CD4-positive, alpha-beta T cell treated with Interleukin-2 at 100 ng/mL for 4 hours (primary cell): Measurements from ENCODE around the gene MUC4.

Experiments used
- DNase-seq: peaks from one replicate; pipeline ENCODE4 v3.0.0-alpha.2; 2020; ENCODE audit warnings: low spot score

The MUC4 gene

GRCh38 chr3:195811756-195812155 is at the start of gene MUC4:
MUC4 (minus strand) TSS chr3:195811929; CDS start chr3:195811817, 112 bp downstream.
- DNase-seq: no peak

- no peak for DNase-seq
Observed at GRCh38 chr3:195860456-195860855, 48.7 kb upstream of the MUC4 start.

- DNase-seq: no peak
Observed at GRCh38 chr3:195859846-195860411, 48.2 kb upstream of the MUC4 start.

DNA sequence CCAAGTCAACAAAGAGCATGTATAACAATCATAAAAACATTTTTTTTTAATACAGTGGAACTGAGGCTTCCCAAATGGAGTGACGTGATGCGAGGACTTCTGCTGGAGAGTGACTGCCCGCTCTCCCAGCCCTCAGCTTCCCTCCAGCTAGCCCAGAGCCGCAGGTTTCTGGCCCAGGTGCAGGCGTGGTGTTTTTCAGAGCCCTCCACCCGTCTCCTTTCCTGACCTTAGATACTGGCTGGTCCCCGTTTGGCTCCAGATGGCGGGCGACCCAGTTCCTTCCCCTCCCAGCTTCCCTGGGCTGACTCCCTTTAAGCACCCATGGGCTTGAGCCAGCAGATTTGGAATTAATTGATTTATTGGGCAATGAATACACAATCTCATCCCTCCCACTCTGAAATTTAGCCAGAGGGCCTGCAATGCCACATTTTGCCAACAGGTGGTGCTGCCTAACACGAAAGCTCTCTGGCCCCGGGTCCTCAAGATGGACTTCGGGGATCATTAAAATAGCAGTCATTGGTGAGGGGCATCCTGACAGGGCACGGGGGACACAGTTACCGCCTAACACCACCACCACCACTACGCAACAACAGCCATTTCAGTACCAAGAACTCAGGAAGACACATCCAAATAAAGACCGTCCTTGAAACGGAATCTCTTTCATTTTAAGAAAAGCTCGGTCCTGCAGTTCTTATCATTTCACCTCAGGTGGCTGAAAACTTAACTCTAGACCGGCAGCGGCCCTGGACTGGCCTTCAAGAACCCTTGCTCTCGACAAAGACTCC is 47.5 kb upstream of the MUC4 start:
- peak; percentile 79 for DNase-seq

DNA sequence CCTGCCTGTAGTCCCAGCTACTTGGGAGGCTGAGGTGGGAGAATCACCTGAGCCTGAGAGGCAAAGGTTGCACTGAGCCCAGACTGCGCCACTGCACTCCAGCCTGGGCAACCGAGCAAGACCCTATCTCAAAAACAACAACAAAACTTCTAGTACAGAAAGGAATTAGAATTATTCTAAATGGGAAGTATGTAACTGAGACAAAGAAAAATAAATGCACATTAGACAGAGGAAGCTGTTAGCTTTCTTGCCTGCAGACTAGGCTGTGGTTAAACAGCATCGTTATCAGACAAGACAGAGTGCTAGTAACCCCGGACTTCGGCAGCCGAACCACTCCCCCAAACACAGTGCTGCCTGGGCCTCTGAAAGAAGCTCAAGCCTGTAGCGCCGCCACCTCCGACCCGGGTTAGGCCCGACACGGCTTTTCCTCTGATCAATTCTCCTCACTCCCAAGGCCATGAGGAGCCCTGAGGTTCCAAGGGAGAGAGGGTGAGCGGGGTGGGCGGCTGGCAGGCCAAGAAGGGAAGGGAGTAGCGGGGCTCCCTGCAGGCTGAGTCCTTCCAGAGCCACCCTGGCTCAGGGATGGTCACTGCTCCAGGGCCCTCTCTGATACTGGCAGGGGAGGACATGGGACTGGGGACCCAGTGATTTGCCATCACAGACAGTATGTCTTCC is 44.8 kb upstream of the MUC4 start:
- no peak for DNase-seq

- no peak for DNase-seq
Observed at GRCh38 chr3:195855471-195856409, 44.0 kb upstream of the MUC4 start.

GRCh38 chr3:195854628-195855294 is 43.0 kb upstream of the MUC4 start:
- DNase-seq: no peak

- no peak for DNase-seq
Observed at GRCh38 chr3:195853996-195854395, 42.3 kb upstream of the MUC4 start.

DNA sequence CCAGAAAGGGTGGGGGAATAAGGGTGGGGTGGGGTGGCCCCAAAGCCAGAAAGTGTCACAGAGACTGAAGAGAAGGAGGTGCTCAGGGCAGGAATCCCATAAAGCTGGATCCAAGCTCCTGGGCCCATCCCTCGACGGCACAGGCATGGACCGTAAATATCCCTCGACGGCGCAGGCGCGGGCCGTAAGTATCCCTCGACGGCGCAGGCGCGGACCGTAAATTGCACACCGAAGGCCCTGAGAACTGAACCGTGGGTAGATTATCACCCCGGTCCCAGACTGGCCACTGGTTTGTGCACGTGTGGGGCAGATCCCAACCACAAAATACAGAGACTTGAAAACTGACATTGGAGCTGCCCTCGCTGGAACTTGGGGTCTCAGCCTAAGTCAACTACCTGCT is 41.3 kb upstream of the MUC4 start:
- no peak for DNase-seq

- peak; percentile 94 for DNase-seq
Observed at GRCh38 chr3:195850857-195851543, 39.3 kb upstream of the MUC4 start.

DNA sequence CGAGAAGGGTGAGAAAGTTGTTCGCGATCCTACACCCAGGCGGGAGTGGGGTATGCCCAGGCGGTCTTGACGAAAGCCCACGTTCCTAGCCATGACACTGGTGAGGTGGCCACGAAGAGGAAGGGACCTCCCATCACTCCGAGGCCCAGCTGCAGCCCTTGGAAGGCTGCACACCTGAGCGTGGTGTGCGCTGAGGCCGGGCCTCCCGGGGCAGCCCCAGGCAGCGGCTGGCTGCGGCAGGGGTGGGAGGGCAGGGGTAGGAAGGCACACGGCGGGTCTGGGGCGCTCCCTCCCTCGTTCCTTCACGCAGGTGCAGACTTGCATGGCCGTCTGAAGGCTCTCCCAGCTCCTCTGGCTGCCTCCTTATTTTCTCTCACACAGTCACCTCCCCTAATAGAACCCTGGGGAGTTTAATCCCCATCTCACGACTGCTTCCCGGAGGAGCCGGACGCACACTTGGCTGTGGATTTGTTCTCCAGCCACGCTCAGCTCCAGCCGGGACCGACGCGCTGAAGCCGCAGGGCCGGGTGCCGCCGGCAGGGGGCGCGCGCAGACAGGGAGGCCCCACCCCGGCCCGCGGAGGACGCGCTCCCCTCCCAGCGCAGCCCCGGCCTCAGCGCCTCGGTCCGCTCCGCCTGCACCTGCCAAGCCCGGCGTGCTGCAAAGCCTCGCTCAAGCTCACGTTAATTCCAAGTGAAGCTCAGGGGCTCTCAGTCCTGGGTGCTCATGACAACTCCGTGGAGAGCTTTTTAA is 37.8 kb upstream of the MUC4 start:
- DNase-seq: no peak

GRCh38 chr3:195847055-195847950 is 35.6 kb upstream of the MUC4 start:
- DNase-seq: no peak

DNA sequence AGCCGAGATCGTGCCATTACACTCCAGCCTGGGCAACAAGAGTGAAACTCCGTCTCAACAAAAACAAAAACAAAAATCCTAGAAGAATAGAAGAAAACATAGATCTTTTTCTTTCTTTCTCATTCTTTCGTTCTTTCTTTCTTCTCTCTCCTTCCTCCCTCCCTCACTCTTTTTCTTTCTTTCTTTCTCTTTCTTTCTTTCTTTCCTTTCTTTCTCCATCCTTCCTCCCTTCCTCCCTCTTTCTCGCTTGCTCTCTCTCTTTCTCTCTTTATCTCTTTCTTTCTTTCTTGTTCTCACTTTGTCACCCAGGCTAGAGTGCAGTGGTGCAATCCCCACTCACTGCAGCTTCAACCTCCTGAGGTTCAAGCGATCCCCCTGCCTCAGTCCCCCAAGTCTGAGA is 33.8 kb upstream of the MUC4 start:
- no peak for DNase-seq

DNA sequence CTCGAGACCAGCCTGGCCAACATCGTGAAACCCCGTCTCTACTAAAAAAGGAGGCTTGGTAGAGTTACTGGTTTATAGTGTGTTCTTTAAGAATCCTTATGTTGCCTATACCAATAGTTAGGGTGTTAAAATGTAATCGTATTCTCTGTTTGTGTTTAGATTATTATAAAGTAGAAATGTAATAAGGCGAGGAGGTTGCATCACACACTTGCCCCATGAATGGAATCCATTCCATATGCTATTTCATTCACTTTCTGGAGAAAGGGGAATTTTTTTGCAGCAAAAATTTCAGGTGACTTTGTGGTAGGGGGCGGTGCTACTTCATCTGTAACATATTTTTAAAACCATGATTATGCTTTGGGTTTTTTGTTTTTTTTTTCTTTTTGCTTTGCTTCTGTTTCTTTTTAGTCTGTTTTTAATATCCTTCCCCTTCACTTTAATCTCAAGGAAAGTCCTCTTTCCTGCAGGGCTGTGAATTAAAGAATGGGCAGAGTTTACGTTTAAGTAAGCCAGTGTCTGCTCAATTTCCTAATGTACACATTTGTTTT is 33.0 kb upstream of the MUC4 start:
- DNase-seq: no peak

DNA sequence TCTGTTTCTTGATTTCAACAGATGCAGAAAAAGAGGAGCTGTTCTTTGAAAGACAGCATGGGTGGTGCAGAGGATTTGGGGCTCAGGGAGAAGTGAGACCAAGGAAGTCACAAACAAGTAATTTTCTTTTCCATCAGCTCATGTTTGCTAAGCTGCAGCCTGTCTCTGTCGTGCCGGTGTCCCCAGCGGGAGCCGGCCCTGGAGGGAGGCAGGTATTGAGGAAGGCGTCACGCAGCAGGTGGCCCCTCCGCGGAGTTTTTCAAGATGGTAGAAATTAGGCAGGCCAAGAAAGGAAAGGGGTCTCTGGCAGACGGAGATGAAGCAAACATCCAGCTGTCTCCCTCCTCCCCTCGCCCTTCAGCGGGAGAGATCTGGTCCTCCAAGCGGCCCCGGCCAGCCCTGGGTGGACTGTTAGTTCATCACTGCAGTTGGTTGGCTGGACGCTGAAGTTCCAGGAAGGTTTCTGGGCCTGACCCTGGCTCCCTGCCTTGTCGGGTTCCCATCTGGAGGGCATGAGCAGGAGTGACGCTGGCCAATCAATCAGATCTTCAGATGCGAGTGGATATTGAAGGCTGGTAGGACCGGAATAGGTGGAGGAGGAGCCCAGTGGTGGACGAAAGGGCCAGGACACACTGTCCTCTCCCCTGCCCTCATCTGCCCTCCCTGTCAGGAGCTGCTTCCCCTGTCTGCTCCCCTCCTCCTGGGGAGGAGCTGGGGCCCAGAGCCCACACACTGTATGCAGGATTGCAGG is 27.7 kb upstream of the MUC4 start:
- DNase-seq: no peak

- DNase-seq: no peak
Observed at GRCh38 chr3:195838714-195839113, 27.0 kb upstream of the MUC4 start.

DNA sequence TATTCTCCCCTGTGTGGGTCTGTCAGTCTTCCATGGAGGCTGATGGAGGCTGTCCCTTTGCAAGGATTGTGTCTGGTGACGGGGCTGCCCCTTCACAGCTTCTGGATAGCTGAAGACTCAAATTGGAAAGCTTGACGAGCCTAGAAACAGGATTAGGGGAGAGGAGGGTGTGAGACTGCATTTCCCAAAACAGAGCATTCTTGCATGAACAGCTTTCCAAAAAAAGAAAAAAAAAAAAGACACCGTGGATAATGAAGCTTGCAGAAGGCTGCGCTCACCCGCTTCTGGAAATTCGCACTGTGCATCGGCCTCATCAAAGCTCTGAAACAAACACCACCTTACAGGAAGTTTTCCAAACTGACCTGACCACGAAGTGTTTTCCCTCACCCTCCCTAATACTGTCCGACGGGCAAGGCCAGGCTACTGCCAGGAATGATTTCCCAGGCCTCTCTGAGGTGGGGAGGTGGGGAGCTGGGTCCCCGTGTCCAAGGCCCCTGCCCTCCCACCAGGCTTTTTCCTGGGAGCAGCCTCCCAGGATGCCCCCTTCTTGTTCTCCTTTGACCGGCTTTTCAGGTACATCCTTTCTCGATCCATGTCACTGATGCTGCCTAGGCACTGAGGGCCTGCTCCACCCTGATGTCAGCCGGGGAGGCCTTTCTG is 24.9 kb upstream of the MUC4 start:
- no peak for DNase-seq

GRCh38 chr3:195835791-195836190 is 24.1 kb upstream of the MUC4 start:
- no peak for DNase-seq
